Stimulated activated CD4-positive, alpha-beta T cell treated with anti-CD3 and anti-CD28 coated beads, TNF-alpha, amount 100 ng/mL, for 1 hour (primary cell): ENCODE results near the gene TOP1.

ENCODE experiments used
- DNase-seq, 3 donors: peaks; one replicate each; pipeline ENCODE4 v3.0.0-alpha.2; 2020; ENCODE audit warnings: low read depth in 3 of 3, low spot score in 1 of 3

Gene TOP1

DNA sequence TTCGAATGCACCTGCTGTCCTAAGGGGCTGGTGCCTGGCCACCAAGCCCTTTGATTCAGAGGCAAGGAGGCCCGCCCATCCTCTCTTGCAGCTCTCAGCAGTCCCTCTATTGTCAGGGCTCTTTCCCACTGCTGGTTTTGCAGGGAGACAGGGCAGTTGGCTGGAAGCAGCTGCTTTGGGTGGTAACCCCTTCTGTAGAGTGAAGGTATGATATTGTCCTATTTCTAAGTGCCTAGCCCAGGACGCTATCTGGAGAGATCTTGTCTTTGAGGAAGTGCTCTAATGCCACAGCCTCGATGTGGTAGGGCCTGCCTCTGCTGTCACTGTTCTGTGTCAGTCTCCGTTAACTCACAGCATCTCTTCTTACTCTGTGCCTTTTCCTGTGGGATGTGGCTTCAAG is 114.3 kb downstream of the TOP1 start:
- no peak for DNase-seq

DNA sequence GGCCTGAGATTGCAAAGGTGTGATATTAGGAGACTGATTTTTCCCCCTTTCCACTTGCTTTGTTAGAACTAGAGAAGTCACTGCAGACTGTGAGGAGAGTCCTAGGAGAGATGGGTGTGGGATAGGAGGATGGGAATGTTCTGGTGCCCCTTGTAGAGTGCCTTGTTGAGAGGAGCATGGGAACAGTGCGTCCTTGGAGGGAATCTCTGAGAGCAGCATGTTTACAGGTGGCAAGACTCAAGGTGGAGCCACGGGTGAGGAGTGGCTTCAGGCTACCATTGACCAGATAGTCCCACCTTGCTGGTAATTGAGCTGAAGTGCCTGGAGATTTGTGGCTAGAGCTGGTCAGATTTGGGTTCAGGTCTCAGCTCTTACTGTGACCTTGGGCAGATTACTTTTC is 114.7 kb downstream of the TOP1 start:
- no peak for DNase-seq

DNA sequence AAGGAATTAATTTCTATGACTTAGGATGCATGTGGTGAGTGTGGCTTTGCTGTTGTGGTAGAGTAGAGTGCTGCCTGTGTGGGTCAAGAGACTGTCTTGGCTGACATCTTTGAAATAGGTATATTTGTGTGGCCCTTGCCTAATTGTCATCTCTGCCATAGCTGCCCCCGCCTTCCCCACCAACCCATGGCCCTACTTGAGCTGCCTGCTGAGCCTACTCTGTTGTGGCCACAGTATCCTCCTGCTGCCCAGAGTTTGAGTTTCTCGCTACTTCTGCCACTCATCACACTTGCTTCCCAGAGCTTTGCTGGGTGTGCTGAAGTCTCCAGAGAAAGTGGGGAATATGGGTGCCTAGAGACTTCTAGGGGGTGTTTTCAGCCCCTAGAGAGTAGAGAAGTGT is 116.7 kb downstream of the TOP1 start:
- no peak for DNase-seq

DNA sequence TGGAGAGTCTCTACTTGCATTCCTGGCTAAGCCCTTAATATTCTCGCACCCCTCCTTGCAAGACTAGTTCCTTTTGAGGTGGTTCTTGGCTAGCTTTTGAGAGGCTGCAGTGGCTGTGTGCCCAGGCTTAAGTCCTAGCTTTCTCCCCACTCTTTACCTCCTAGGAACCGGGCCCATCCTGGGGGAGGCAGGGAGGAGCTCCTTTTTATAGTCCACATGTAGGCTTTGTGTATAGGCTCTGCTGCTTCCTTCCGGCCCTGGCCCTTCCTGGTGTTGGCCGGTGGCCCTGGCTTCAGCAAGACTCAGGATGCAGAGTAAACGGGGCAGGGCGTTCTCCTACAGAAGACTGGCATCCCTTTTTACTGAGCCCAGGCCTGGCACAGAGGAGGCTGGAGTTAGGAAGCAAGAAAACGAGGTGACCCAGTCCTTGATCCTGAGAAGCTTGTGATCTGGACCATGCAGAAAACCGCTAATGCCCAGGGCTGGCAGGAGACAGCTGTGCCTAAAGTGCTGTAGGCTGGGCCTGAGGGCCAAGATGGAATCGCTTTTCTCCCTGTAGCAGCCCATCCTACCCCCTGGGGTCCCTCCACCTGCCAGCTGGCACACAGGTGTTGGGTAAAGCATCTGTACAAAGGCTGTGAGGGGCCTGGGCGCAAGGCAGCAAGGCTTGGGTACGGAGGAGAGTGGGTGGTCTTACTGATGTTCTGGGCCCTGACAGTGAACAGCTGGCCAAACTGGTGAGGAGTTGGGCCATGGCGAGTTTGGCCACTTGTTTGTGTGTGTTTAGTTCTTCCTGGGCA is 117.4 kb downstream of the TOP1 start:
- DNase-seq = no peak

DNA sequence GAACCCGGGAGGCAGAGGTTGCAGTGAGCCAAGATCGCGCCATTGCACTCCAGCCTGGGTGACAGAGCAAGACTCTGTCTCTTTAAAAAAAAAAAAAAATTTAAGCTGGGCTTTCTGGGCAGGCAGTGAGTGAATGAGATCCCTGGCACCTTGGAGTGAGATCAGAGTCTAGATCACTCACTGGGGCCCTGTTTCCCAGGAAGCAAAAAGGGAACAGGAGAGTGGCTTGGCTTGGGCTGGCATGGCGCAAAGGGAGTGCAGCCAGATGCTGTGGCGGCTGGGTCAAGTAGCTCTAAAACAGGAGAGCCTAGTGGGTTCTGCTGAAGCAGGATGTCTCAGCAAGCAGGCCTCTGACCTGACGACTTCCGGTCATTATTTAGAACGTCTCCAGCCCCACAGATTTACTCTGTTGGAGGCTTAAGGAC is 119.2 kb downstream of the TOP1 start:
- no peak for DNase-seq

DNA sequence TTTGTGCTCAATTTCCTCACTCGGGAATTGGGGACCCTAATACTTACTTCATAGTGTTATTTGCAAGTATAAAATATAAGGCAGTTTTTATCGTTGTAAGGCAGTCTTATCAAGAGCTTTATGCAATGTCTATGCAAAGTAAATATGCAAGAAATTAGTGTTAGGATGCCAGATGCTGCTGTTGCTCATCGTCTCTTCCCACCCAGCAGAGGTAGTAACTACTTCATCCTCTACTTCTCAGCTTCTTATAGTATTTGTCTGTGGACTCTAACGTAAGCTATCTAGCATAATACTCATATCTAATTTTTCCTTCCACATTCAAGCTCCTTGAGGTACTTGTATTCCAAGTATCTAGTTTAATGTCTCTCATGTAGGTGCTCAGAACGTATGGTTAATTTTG is 120.3 kb downstream of the TOP1 start:
- no peak for DNase-seq

DNA sequence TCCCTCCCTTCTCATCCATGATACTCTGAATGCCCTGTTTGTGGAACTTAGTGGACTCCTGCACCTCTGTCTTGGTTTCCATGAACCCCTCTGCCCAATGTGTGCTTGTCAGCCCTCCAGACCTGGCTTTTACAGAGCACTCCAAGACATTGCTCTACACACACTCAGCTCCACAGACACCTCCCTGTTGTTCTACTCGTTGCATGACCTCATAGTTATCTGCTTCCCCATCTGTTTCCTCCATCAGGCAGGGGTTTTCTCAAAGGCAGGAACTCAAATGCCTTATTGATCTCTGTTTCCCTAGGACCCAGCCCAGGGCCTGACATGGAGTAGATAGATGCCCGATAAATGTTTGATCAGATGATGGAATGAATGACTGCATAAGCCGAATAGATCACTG is 122.0 kb downstream of the TOP1 start:
- DNase-seq = no peak

DNA sequence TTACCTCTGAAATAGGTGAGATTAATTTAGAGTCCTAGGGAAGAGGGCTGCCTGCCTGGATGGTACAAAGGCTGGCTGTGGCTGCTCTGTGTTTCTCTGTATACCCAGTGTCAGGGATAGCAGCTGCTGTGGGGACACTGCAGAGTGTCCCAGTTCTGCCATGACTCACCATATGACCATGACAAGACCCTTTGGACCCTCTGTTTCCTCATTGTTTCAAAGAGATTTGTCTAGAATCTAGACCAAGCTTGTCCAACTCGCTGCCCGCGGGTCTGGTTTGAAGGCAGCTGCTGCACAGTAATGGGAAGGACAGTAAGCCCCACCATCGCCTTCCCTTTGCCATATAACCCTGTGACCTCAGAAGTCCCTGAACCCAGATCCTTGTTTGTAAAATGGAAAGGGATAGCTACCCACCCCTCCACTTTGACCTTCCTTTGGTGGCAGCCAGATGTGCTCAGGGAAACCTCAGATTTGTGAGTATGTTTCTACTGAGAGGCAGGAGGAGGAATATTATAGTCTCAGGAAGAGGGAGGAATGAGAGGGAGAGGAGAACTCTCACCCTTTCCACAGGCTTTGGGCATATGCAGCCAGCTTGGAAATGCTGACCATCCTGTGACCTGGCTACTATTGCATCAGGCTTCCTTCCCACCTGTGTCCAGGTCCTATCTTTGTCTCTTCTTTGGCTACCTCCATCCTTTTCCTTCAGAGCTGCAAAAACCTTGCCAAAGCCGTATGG is 122.7 kb downstream of the TOP1 start:
- no peak for DNase-seq

DNA sequence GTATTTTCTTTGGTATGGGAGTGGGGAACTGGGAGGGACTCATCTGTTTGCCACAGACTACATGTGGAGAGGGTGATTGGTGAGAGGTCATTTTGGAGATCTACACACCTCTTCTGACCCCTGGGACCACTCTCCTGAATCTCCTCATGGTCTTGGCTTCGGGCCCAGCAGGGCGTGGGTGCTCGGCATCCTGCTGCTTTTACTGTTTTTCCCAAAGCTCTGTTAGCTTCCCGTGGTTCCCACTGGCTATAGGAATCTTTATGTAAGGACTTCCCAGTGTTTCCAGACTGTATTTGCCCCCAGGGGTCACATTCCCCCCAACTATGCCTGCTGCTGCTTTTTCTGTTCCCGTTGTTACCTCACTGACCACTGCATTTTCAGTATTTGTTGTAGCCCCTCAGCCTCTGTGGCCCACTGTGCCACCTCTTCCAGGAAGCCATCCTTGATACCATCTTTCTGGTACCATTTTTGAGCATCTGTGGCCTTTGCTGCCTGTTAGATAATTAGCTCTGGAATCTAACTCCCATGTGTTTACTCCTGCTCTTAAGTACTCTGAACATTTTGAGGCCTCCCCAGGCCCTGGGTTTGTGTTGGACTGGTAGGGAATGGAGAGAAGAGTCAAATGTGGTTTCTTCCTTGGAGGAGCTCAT is 123.6 kb downstream of the TOP1 start:
- DNase-seq = no peak

DNA sequence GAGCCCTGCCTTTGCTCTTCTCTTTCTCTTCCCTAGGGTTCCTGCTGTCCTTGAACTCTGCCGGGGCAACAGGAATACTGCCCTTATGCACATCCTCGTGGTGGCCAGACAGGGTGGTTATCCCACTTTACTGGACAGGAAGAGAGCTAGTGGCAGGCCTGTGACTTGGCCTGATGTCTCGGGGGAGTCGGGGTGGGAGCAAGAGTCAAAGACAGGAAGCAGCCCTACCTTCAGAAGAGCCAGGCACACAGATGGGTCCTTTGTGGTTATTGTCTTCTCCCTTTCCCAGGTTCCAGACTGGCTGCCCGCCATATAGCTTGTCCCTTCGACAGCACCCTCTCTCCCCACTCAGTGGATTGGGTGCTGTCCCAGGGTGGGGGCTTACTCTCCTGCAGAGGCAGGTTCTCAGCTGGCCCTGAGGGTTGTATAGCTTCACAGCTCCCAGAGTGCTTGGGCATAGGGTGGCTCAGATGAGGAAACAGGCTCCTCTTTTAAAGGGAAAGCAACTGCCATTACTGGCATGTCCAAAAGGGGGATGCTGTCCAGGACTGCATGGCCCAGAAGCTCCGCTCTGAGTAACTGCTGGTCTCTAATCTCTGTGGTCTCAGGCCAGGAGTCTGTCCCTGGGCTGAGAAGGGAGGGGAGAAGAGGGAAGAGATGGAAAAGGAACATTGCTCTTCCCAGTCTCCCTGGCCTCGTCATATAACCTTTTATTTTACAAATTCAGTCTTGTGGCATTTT is 126.0 kb downstream of the TOP1 start:
- DNase-seq = no peak

DNA sequence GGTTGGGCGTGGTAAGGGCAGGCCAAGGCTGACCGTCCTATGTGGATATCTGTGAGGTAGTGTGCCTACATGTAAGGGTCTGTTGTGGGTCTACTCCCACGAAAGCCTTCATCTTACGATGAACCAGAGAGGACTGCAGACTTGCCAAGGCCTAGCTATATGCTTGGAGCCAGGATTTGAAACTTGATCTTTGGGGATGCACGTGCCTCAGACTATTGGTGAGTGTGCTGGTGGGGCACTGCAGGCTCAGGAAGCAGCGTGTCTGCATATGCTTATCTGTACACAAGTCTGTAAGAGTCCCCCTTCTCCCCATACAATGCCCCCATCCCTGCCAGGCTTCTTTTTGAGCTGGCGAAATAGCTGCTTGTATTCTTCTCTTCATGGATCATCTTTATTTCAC is 126.6 kb downstream of the TOP1 start:
- DNase-seq = no peak

DNA sequence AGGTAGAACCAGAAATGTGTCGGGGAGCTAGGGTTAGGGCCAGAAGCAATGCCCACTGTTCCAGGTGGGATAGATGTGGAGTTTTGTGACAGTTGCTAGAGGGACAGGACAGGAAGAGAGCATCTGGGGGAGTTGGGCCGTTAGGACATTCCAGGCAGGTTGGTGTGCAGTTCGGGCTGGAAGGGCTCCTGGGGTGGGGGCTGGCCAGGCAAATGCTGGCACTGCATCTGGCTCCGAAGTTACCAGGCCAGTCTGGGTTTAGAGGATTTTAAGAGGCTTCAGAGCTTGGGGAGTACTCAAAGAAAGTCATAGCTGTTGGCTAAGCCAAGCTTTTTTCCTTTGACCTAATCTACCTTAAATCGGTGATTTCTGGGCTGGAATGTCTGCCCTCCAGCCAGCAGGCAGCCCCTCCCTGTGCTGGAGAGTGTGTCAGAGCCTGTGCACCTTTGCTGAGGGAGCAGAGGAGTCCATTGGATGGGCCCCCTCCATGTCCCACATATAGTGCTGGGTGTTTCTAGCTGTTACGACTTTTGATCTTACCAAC is 129.5 kb downstream of the TOP1 start:
- DNase-seq = no peak

DNA sequence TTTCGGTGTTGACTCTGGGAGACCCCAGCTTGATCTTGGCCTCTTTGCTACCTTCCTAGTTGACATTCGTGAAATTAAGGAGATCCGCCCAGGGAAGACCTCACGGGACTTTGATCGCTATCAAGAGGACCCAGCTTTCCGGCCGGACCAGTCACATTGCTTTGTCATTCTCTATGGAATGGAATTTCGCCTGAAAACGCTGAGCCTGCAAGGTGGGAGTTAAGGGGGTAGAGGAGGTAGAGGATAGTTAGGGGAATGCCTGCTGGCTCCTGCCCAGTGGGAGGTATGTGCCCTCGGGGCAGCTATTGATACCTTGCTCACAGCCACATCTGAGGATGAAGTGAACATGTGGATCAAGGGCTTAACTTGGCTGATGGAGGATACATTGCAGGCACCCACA is 130.9 kb downstream of the TOP1 start:
- no peak for DNase-seq

DNA sequence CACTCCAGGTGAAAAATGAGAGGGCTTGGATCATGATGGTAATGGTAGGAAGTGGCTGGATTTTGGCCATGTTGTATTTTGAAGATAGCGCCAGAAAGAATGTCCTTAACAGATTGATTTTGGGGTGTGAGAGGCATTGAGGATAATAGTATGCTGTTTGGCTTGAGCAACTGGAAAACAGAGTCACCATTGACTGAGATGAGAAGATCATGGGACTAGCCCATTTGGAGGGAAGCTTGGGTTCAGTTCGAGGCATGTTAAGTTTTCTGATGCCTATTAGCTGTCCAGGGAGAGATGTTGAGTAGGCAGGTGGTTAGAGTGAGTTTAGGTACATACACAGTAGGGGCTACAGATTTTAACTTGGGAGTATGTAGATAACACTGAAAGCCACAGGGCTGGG is 132.1 kb downstream of the TOP1 start:
- no peak for DNase-seq

DNA sequence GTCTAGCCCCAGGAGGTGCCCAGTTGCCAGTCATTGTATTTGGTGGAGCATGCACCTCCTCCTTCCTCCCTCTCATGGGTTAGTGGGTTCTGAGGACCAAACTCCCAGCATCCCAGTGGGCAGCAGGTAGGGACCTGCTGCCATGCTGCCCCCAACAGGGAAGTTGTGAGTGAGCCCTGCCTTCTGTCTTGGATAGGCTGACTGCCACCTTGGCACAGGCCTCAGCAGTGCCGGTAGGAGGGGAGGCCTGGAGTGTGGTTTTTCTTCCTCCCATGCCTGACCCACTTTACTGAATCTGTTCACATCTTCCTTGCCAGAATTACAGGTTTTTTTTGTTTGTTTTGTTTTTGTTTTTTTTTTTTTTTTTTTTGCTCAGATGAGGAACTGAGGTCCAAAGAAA is 133.3 kb downstream of the TOP1 start:
- no peak for DNase-seq

DNA sequence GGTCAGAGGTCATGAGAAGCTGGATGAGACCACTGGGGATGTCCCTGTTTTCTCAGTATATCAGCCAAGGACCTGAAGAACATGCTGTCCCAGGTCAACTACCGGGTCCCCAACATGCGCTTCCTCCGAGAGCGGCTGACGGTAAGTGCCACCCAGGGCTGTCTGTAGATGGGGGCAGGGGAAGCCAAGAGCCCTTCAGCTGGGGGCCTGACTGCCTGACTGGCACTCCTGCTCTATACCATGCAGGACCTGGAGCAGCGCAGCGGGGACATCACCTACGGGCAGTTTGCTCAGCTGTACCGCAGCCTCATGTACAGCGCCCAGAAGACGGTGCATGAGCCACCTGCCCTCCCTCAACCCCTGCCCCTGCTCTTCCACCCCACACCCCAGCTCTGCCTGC is 133.8 kb downstream of the TOP1 start:
- DNase-seq = no peak

DNA sequence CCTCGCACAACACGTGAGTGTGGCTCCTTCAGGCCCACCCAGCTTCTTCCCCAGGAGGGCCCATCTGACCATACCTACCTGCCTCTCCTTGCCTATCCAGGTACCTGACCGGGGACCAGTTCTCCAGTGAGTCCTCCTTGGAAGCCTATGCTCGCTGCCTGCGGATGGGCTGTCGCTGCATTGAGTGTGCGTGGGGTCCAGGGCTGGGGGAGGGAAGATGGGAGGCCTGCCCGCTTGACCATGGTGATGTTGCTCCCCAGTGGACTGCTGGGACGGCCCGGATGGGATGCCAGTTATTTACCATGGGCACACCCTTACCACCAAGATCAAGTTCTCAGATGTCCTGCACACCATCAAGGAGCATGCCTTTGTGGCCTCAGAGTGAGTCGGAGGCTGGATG is 135.2 kb downstream of the TOP1 start:
- DNase-seq = no peak

DNA sequence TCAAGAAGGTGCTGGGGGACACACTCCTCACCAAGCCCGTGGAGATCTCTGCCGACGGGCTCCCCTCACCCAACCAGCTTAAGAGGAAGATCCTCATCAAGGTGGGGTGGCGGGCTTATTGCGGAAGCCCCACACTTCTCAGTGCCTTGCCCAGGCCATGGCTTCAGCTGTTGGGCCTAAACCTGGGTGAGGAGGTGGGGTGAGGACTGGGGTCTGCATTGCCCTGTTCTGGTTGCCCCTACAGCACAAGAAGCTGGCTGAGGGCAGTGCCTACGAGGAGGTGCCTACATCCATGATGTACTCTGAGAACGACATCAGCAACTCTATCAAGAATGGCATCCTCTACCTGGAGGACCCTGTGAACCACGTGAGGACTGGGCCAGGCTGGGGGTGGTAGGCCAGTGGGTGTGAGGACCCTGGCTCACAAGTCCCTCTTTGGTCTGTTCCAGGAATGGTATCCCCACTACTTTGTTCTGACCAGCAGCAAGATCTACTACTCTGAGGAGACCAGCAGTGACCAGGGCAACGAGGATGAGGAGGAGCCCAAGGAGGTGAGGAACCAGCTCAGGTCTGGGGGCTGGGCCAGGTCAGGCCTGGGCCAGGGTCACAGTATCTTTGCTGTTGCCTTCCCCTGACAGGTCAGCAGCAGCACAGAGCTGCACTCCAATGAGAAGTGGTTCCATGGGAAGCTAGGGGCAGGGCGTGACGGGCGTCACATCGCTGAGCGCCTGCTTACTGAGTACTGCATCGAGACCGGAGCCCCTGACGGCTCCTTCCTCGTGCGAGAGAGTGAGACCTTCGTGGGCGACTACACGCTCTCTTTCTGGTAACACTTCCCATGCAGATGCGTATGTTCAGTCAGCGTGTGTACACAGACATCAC is 136.6 kb downstream of the TOP1 start:
- DNase-seq = no peak

DNA sequence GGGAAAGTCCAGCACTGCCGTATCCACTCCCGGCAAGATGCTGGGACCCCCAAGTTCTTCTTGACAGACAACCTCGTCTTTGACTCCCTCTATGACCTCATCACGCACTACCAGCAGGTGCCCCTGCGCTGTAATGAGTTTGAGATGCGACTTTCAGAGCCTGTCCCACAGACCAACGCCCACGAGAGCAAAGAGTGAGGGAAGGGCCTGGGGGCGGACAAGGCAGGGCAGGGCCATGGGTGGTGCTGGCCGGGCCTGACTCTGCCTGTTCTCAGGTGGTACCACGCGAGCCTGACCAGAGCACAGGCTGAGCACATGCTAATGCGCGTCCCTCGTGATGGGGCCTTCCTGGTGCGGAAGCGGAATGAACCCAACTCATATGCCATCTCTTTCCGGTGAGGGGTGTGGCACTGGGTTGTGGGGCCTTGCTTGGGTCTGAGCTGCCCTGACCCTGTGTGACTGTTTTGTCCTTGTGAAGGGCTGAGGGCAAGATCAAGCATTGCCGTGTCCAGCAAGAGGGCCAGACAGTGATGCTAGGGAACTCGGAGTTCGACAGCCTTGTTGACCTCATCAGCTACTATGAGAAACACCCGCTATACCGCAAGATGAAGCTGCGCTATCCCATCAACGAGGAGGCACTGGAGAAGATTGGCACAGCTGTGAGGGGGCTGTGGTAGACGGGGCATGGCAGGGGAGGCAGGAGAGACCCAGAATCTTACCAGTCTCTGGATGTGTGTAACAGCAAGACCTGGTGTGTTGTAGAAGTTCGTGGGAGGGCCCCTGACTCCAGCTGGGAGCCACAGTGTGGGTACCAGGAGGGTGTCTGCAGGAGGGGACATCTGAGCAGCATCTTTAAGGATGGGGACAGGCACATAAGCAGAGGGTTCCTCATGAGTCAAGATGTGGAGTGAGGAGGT is 137.8 kb downstream of the TOP1 start:
- no peak for DNase-seq
